GM21737 (cell line): ENCODE results near the gene GCAT.
A peak's percentile ranks its signal among the peaks of the same experiment; 100 is the strongest.

ENCODE experiments used
- ATAC-seq: cut with Tn5 transposase; IDR thresholded peaks from one replicate; pipeline ENCODE4 v1.9.1; 2021; ENCODE audit warnings: mild to moderate bottlenecking, moderate library complexity; ENCODE audit not compliant: unreplicated experiment

Gene GCAT

GRCh38 chr22:37807410-37808293 is at the start of gene GCAT:
GCAT (plus strand) TSS chr22:37807934; CDS start chr22:37807968, 34 bp downstream.
- peak; percentile 90 for ATAC-seq

GRCh38 chr22:37758694-37759093 is 49.0 kb upstream of the GCAT start:
- ATAC-seq, result no peak

- no peak for ATAC-seq
These were observed 48.5 kb upstream of the GCAT start for GRCh38 chr22:37759281-37759680.

GRCh38 chr22:37760152-37760551 is 47.6 kb upstream of the GCAT start:
- no peak for ATAC-seq

GRCh38 chr22:37762389-37762836 is 45.3 kb upstream of the GCAT start:
- no peak for ATAC-seq

GRCh38 chr22:37763012-37763411 is 44.7 kb upstream of the GCAT start:
- no peak for ATAC-seq

GRCh38 chr22:37763652-37764051 is 44.1 kb upstream of the GCAT start:
- ATAC-seq, result no peak

GRCh38 chr22:37764622-37765021 is 43.1 kb upstream of the GCAT start:
- no peak for ATAC-seq

GRCh38 chr22:37765498-37765897 is 42.2 kb upstream of the GCAT start:
- ATAC-seq, result no peak

- no peak for ATAC-seq
These were observed 41.7 kb upstream of the GCAT start for GRCh38 chr22:37765953-37766576.

GRCh38 chr22:37768273-37768672 is 39.5 kb upstream of the GCAT start:
- no peak for ATAC-seq

- ATAC-seq, result no peak
These were observed 38.7 kb upstream of the GCAT start for GRCh38 chr22:37769056-37769455.

- no peak for ATAC-seq
These were observed 36.7 kb upstream of the GCAT start for GRCh38 chr22:37771081-37771480.

GRCh38 chr22:37771702-37772427 is 35.9 kb upstream of the GCAT start:
- no peak for ATAC-seq

GRCh38 chr22:37774728-37775127 is 33.0 kb upstream of the GCAT start:
- ATAC-seq, result no peak

GRCh38 chr22:37775785-37776638 is 31.7 kb upstream of the GCAT start:
- no peak for ATAC-seq

- no peak for ATAC-seq
These were observed 31.1 kb upstream of the GCAT start for GRCh38 chr22:37776639-37777005.

- ATAC-seq, result no peak
These were observed 30.5 kb upstream of the GCAT start for GRCh38 chr22:37777122-37777687.

GRCh38 chr22:37778370-37779009 is 29.2 kb upstream of the GCAT start:
- ATAC-seq, result no peak
